GM12872 (cell line): ENCODE measurements around the gene NOP53.

ENCODE experiments used
- CTCF ChIP-seq: IDR thresholded peaks from 3 replicates; pipeline ENCODE4 v1.5.1; 2011; ENCODE audit warnings: low read depth, mild to moderate bottlenecking, low read length, moderate library complexity; ENCODE audit not compliant: insufficient read depth

NOP53 gene

GRCh38 chr19:47701717-47702552 is 43.4 kb upstream of the NOP53 start:
- TF ChIP-seq CTCF: no peak

- TF ChIP-seq CTCF: no peak
Observed at GRCh38 chr19:47702671-47703070, 42.7 kb upstream of the NOP53 start.

DNA sequence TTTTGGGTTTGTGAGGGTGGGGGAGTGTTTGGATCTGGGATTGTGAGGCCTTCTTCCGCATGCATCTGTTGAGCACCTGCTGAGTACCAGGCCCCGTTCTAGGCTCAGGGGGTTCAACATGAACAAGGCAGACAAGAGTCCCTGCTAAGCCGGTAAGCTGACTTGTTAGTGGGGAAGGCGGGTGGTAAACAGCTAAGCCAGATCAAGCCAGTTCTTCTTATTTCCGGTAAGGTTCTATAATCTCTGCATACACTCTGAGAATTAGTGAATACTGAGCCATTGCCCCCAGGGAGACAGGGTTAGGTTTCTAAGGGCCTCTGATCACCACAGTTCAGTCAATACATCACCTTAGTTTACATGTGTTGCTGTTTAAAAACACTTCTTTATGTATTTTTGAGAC is 42.0 kb upstream of the NOP53 start:
- no peak for TF ChIP-seq CTCF

GRCh38 chr19:47704024-47704423 is 41.3 kb upstream of the NOP53 start:
- TF ChIP-seq CTCF: no peak

DNA sequence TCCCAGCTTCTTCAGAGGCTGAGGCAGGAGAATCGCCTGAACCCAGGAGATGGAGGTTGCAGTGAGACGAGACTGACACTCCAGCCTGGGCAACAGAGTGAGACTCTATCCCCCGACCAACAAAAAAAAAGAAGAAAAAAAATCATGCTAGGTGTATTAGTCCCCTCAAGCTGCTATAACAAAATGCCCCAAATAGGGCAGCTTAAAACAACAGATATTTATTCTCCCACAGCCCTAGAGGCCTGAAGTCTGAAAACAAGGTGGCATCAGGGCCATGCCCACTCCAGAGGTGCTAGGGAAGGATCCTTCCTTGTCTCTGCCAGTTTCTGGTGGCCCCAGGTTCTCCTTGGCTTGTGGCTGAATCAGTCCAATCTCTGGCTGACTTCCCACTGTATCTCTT is 40.7 kb upstream of the NOP53 start:
- TF ChIP-seq CTCF: no peak

GRCh38 chr19:47707135-47707925 is 38.0 kb upstream of the NOP53 start:
- peak; percentile 91 for TF ChIP-seq CTCF

DNA sequence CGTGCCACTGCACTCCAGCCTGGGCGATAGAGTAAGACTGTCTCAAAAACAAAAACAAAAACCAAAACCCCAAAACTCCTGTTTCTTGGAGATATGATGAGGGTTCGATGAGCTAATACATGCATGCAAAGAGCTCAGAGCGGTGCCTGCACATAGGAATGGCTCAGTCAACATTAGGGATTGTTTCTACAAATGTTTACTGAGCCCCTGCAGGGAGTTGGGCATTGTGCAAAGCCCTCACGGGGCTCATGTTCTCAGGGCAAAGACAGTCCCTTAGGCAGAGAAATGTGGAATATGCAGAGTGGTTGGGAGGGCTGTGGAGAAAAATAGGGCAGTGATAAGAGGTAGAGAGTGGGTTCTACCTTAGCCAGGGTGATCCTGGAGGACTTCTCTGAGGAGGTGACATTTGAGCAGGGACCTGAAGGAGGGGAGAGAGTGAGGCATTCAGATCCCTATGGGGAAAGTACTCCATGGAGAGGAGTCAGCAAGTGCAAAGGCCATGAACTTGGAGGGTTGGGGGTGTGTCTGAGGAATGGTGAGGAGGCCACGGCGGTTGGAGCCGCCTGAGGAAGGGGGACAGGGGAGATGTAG is 33.6 kb upstream of the NOP53 start:
- TF ChIP-seq CTCF: no peak
